Keratinocyte (primary cell): Measurements from ENCODE around the gene GLI3.

Source experiments
- CTCF ChIP-seq, 3 experiments: IDR thresholded peaks in 1 of 3; conservative IDR thresholded peaks in 1 of 3; optimal IDR thresholded peaks in 1 of 3; 2 replicates in 2 of 3; 3 replicates in 1 of 3; pipeline versions ENCODE3 to v1.5.1; 2011; ENCODE audit warnings: low read length in 3 of 3, mild to moderate bottlenecking in 3 of 3, moderate library complexity in 2 of 3, control low read depth in 1 of 3, inconsistent platforms in 1 of 3; ENCODE audit not compliant: insufficient read depth in 2 of 3; ENCODE audit errors: extremely low read depth in 1 of 3
- EZH2 ChIP-seq: IDR thresholded peaks from one replicate; pipeline ENCODE4 v1.6.1; 2012; ENCODE audit warnings: inconsistent platforms, mild to moderate bottlenecking, low read length, moderate library complexity

GRCh38 chr7:42234736-42235135, 2.3 kb downstream of the GLI3 start:
- TF ChIP-seq CTCF (optimal IDR thresholded peaks at IDR 0.05 in 1 of 3, IDR thresholded peaks at IDR 0.05 in 1 of 3, conservative IDR thresholded peaks at IDR 0.05 in 1 of 3; ENCODE audit: extremely low read depth in 1 of 3, insufficient read depth in 2 of 3, low read length in 3 of 3): no peak
- TF ChIP-seq EZH2: no peak
